Measurements from ENCODE around the gene IPO8. TPM values are rescaled to one million over a fixed set of nuclear protein-coding genes. Genes with fewer than 3 reads are reported as not detected.
"Not testable (repeated sequence)": the region's sequence is repeated elsewhere in the genome, so short reads cannot be mapped to it uniquely, and the experiment has no call there.

IPO8 gene
- polyA plus RNA-seq, 4 donors = 13.5 to 39.6 (median 18.2) TPM

DNA sequence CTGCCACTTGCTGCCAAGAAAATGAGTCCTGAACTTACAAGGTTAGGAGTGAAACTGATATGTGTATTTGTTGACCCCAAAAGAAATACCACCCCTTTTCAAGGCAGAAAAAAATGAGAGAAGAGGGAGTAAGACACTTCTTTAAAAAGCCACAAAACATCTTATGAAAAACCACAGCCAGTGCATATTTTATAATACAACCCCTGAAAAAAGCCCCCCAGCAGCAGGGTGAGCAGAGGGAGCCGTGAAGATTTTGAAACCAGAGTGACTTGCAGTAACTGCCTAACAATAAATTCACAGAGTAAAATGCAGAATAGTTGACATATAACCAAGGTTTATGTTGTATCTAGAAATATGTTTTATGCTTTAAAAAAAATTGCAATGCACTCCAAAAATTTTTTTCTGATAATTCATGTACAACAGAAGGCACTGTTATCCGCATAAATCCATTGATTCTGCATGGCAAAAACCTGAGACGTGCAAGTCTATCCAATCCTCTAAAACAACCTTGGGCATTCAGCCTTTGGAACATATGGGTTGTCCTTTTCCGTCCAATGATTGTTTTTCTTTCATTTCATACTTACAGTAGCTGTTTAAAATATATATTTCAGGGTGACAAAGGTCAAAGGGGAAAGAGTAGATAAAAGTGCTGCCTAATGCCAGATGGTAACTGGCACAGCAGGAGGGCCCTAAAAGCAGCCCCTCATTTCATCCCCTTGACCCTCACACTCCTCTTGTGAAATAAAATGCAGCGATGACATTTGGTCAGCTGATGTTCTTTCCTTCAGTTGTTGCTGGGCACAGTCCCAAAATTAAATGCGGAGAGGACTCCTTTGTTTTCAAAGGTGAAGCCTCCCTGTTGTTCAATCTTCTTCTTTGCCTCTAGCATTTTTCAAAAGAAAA lies 65.3 kb downstream of the IPO8 start:
- DNase-seq (no peak), FAIRE-seq (no peak)
- H3K27ac ChIP-seq (ENCODE audit: low read depth in 1 of 3, low read length in 2 of 3) = no peak overlapping the region
- no peak overlapping the region for H3K4me3 ChIP-seq (ENCODE audit: low read depth in 1 of 3, low read length in 3 of 3)
- H3K36me3 ChIP-seq (ENCODE audit: control insufficient read depth in 3 of 3, insufficient read depth in 2 of 3, low read depth in 1 of 3, low read length in 3 of 3) = peaks cover 8 to 27% (median 8%) of the 10 kb centered on the region in 3 donors
- 89 to 91% (median 90%) methylated on average over 6 of the region's 6 CpGs for WGBS, 3 donors
- H3K4me1 ChIP-seq (ENCODE audit: control insufficient read depth in 3 of 3, insufficient read depth in 2 of 3, low read depth in 1 of 3, low read length in 2 of 3) = no peaks in the 10 kb centered on the region
- no peaks in the 10 kb centered on the region for H3K9me3 ChIP-seq (ENCODE audit: control insufficient read depth in 2 of 2, insufficient read depth in 1 of 2, low read depth in 1 of 2, low read length in 1 of 2)
- no peaks in the 10 kb centered on the region for H3K27me3 ChIP-seq (ENCODE audit: control insufficient read depth in 3 of 3, insufficient read depth in 3 of 3, low read length in 3 of 3)

DNA sequence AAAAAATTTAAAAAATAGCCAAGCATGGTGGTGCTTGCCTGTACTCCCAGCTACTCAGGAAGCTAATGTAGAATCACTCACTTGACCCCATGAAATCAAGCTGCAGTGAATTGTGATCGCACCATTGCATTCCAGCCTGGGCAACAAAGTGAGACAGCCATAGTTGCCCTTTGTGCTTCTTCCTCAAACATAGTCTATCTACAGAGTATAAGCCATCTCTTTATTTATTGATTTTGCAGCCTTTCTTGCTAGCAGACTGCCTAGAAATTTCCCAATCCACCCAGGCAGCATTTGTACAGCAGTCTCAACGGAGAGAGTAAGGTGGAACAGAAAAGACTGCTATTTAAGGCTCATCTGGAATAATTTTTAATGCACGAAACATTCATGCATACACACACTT lies 68.8 kb downstream of the IPO8 start:
- H3K9me3 ChIP-seq (ENCODE audit: control insufficient read depth in 2 of 2, insufficient read depth in 1 of 2, low read depth in 1 of 2, low read length in 1 of 2) = no peaks in the 10 kb centered on the region
- no peak overlapping the region for H3K27ac ChIP-seq (ENCODE audit: low read depth in 1 of 3, low read length in 2 of 3)
- H3K36me3 ChIP-seq (ENCODE audit: control insufficient read depth in 3 of 3, insufficient read depth in 2 of 3, low read depth in 1 of 3, low read length in 3 of 3) = peaks cover 8 to 15% (median 8%) of the 10 kb centered on the region in 3 donors
- WGBS, 3 donors = 94 to 95% (median 95%) methylated on average over 3 of the region's 3 CpGs
- no peak for FAIRE-seq
- no peak overlapping the region for H3K4me3 ChIP-seq (ENCODE audit: low read depth in 1 of 3, low read length in 3 of 3)
- no peak for DNase-seq
- no peaks in the 10 kb centered on the region for H3K27me3 ChIP-seq (ENCODE audit: control insufficient read depth in 3 of 3, insufficient read depth in 3 of 3, low read length in 3 of 3)
- H3K4me1 ChIP-seq (ENCODE audit: control insufficient read depth in 3 of 3, insufficient read depth in 2 of 3, low read depth in 1 of 3, low read length in 2 of 3) = no peaks in the 10 kb centered on the region

- no peaks in the 10 kb centered on the region for H3K4me1 ChIP-seq (ENCODE audit: control insufficient read depth in 3 of 3, insufficient read depth in 2 of 3, low read depth in 1 of 3, low read length in 2 of 3)
- H3K27ac ChIP-seq (ENCODE audit: low read depth in 1 of 3, low read length in 2 of 3) = no peak overlapping the region
- no peak for FAIRE-seq
- no peak for DNase-seq
- no peaks in the 10 kb centered on the region for H3K9me3 ChIP-seq (ENCODE audit: control insufficient read depth in 2 of 2, insufficient read depth in 1 of 2, low read depth in 1 of 2, low read length in 1 of 2)
- H3K4me3 ChIP-seq (ENCODE audit: low read depth in 1 of 3, low read length in 3 of 3) = no peak overlapping the region
- 92 to 97% (median 92%) methylated on average over 6 of the region's 6 CpGs for WGBS, 3 donors
- peaks cover 0 to 4% (median 3%) of the 10 kb centered on the region in 3 donors for H3K36me3 ChIP-seq (ENCODE audit: control insufficient read depth in 3 of 3, insufficient read depth in 2 of 3, low read depth in 1 of 3, low read length in 3 of 3)
- H3K27me3 ChIP-seq (ENCODE audit: control insufficient read depth in 3 of 3, insufficient read depth in 3 of 3, low read length in 3 of 3) = no peaks in the 10 kb centered on the region
These were observed 71.7 kb downstream of the IPO8 start for GRCh38 chr12:30624009-30624408.

DNA sequence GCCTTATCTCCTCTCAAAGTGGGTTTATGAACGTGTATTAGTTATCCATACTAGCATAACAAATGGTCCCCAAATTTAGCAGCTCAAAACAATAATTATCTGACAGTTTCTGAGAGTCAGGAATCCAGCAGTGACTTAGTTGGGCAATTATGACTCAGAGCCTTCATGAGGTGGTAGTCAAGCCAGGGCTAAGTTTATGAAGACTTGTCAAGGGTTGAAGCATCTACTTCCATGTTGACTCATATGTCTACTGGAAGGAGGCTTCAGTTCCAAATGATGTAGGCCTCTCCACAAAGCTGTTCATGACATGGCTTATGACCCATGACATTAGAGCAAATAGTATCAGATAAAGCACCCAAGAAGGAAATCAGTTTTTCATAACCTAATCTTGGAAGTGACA lies 73.2 kb downstream of the IPO8 start:
- Histone ChIP-seq H3K27me3 (ENCODE audit: control insufficient read depth in 3 of 3, insufficient read depth in 3 of 3, low read length in 3 of 3) (no peaks in the 10 kb centered on the region), H3K4me1 (ENCODE audit: control insufficient read depth in 3 of 3, insufficient read depth in 2 of 3, low read depth in 1 of 3, low read length in 2 of 3) (no peaks in the 10 kb centered on the region), H3K9me3 (ENCODE audit: control insufficient read depth in 2 of 2, insufficient read depth in 1 of 2, low read depth in 1 of 2, low read length in 1 of 2) (no peaks in the 10 kb centered on the region), H3K4me3 (ENCODE audit: low read depth in 1 of 3, low read length in 3 of 3) (no peak overlapping the region), H3K27ac (ENCODE audit: low read depth in 1 of 3, low read length in 2 of 3) (no peak overlapping the region), H3K36me3 (ENCODE audit: control insufficient read depth in 3 of 3, insufficient read depth in 2 of 3, low read depth in 1 of 3, low read length in 3 of 3) (no peaks in the 10 kb centered on the region)
- 80 to 84% (median 84%) methylated on average over 1 of the region's 1 CpG for WGBS, 3 donors
- FAIRE-seq = no peak
- DNase-seq = peak in 1 of 2 donors; percentile 4

GRCh38 chr12:30621663-30622241 lies 73.9 kb downstream of the IPO8 start:
- 95 to 97% (median 96%) methylated on average over 4 of the region's 4 CpGs for WGBS, 3 donors
- not testable (repeated sequence) for H3K36me3 ChIP-seq (ENCODE audit: control insufficient read depth in 3 of 3, insufficient read depth in 2 of 3, low read depth in 1 of 3, low read length in 3 of 3); FAIRE-seq; H3K27me3 ChIP-seq (ENCODE audit: control insufficient read depth in 3 of 3, insufficient read depth in 3 of 3, low read length in 3 of 3); DNase-seq; H3K4me1 ChIP-seq (ENCODE audit: control insufficient read depth in 3 of 3, insufficient read depth in 2 of 3, low read depth in 1 of 3, low read length in 2 of 3); H3K27ac ChIP-seq (ENCODE audit: low read depth in 1 of 3, low read length in 2 of 3); H3K9me3 ChIP-seq (ENCODE audit: control insufficient read depth in 2 of 2, insufficient read depth in 1 of 2, low read depth in 1 of 2, low read length in 1 of 2); H3K4me3 ChIP-seq (ENCODE audit: low read depth in 1 of 3, low read length in 3 of 3)

- Histone ChIP-seq H3K36me3 (ENCODE audit: control insufficient read depth in 3 of 3, insufficient read depth in 2 of 3, low read depth in 1 of 3, low read length in 3 of 3) (no peaks in the 10 kb centered on the region), H3K27me3 (ENCODE audit: control insufficient read depth in 3 of 3, insufficient read depth in 3 of 3, low read length in 3 of 3) (no peaks in the 10 kb centered on the region), H3K4me1 (ENCODE audit: control insufficient read depth in 3 of 3, insufficient read depth in 2 of 3, low read depth in 1 of 3, low read length in 2 of 3) (no peaks in the 10 kb centered on the region), H3K27ac (ENCODE audit: low read depth in 1 of 3, low read length in 2 of 3) (no peak overlapping the region), H3K4me3 (ENCODE audit: low read depth in 1 of 3, low read length in 3 of 3) (no peak overlapping the region), H3K9me3 (ENCODE audit: control insufficient read depth in 2 of 2, insufficient read depth in 1 of 2, low read depth in 1 of 2, low read length in 1 of 2) (no peaks in the 10 kb centered on the region)
- FAIRE-seq (no peak), DNase-seq (no peak)
- 66 to 85% (median 73%) methylated on average over 5 of the region's 5 CpGs for WGBS, 3 donors
These were observed 78.2 kb downstream of the IPO8 start for GRCh38 chr12:30617346-30618016.

DNA sequence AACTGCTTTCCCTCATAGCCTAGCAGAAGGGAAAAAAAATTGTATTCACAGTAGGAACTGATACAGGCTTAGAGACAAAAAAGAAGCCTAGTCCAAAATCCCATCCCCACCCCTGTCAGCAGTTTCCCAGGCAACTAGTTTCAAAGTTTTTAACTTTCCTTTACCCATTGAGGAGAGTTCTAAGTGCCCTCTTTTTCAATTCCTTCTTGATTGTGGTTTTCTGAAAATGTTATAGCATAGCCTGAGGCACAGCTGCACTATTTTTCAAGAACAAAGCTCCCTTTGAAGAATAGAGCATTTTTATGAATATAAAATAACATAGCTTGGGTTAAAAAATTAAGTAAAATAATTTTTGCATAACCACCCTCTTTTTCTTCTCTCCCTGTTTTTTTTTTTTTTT lies 81.6 kb downstream of the IPO8 start:
- no peak overlapping the region for H3K27ac ChIP-seq (ENCODE audit: low read depth in 1 of 3, low read length in 2 of 3)
- H3K4me1 ChIP-seq (ENCODE audit: control insufficient read depth in 3 of 3, insufficient read depth in 2 of 3, low read depth in 1 of 3, low read length in 2 of 3) = no peaks in the 10 kb centered on the region
- DNase-seq = no peak
- no peaks in the 10 kb centered on the region for H3K27me3 ChIP-seq (ENCODE audit: control insufficient read depth in 3 of 3, insufficient read depth in 3 of 3, low read length in 3 of 3)
- no peak for FAIRE-seq
- H3K36me3 ChIP-seq (ENCODE audit: control insufficient read depth in 3 of 3, insufficient read depth in 2 of 3, low read depth in 1 of 3, low read length in 3 of 3) = no peaks in the 10 kb centered on the region
- H3K9me3 ChIP-seq (ENCODE audit: control insufficient read depth in 2 of 2, insufficient read depth in 1 of 2, low read depth in 1 of 2, low read length in 1 of 2) = no peaks in the 10 kb centered on the region
- no peak overlapping the region for H3K4me3 ChIP-seq (ENCODE audit: low read depth in 1 of 3, low read length in 3 of 3)

- Histone ChIP-seq H3K36me3 (ENCODE audit: control insufficient read depth in 3 of 3, insufficient read depth in 2 of 3, low read depth in 1 of 3, low read length in 3 of 3) (no peaks in the 10 kb centered on the region), H3K4me1 (ENCODE audit: control insufficient read depth in 3 of 3, insufficient read depth in 2 of 3, low read depth in 1 of 3, low read length in 2 of 3) (no peaks in the 10 kb centered on the region), H3K27ac (ENCODE audit: low read depth in 1 of 3, low read length in 2 of 3) (no peak overlapping the region), H3K4me3 (ENCODE audit: low read depth in 1 of 3, low read length in 3 of 3) (no peak overlapping the region), H3K9me3 (ENCODE audit: control insufficient read depth in 2 of 2, insufficient read depth in 1 of 2, low read depth in 1 of 2, low read length in 1 of 2) (no peaks in the 10 kb centered on the region), H3K27me3 (ENCODE audit: control insufficient read depth in 3 of 3, insufficient read depth in 3 of 3, low read length in 3 of 3) (no peaks in the 10 kb centered on the region)
- FAIRE-seq (no peak), DNase-seq (no peak)
- 41 to 49% (median 44%) methylated on average over 2 of the region's 2 CpGs for WGBS, 3 donors
These were observed 82.4 kb downstream of the IPO8 start for GRCh38 chr12:30613119-30613830.
